IMR-90 (cell line): ENCODE results near the gene KHK. TPM values are rescaled to one million over a fixed set of nuclear protein-coding genes. Genes with fewer than 3 reads are reported as not detected.

ENCODE experiments used
- ATAC-seq: fragments of 200-7000 bp; cut with Tn5 transposase; 2 replicates; pipeline ENCODE4 v1.9.1; 2020; ENCODE audit warnings: low read depth, mild to moderate bottlenecking, moderate library complexity
- BruUV-seq: library from RNA; stranded (reverse); fragments of 400-500 nt; replicated peaks from 2 replicates; lab custom pipeline; 2021; lab: Mats Ljungman, UMichigan
- CTCF ChIA-PET: fragments of 300-600 bp; formaldehyde crosslinking; extraction: SDS; loops from one replicate; lab custom pipeline; 2021; ENCODE audit warnings: antibody characterized with exemption; lab: Yijun Ruan, JAX
- POLR2A ChIA-PET: fragments of 300-600 bp; sonication (Branson Sonifier 250); formaldehyde crosslinking; loops from one replicate; lab custom pipeline; 2022; ENCODE audit warnings: antibody characterized with exemption; ENCODE audit not compliant: unreplicated experiment; lab: Charles Lee
- DNase-seq: peaks from one replicate; pipeline ENCODE4 v3.0.0; 2013
- H2AFZ ChIP-seq: replicated peaks from 2 replicates; pipeline ENCODE3; 2013; ENCODE audit warnings: low read length, mild to moderate bottlenecking; ENCODE audit not compliant: poor library complexity
- H2AK5ac ChIP-seq: 2 replicates; pipeline ENCODE4 v1.6.1; 2013; ENCODE audit warnings: low read depth, low read length, inconsistent platforms
- H2AK9ac ChIP-seq: replicated peaks from 2 replicates; pipeline ENCODE3; 2013; ENCODE audit warnings: mild to moderate bottlenecking, low read depth, low read length, moderate library complexity; ENCODE audit not compliant: poor library complexity
- H2BK120ac ChIP-seq: 2 replicates; pipeline ENCODE4 v1.6.1; 2013; ENCODE audit warnings: low read depth, low read length, inconsistent platforms
- H2BK15ac ChIP-seq: 3 replicates; pipeline ENCODE4 v1.6.1; 2013; ENCODE audit warnings: low read depth, low read length, inconsistent platforms
- H2BK20ac ChIP-seq: 2 replicates; pipeline ENCODE4 v1.6.1; 2013; ENCODE audit warnings: low read depth, mild to moderate bottlenecking, inconsistent platforms, low read length, moderate library complexity
- H2BK5ac ChIP-seq: 2 replicates; pipeline ENCODE4 v1.6.1; 2013; ENCODE audit warnings: mild to moderate bottlenecking, low read depth, low read length, inconsistent platforms; ENCODE audit not compliant: poor library complexity, severe bottlenecking
- H3K14ac ChIP-seq: replicated peaks from 2 replicates; pipeline ENCODE4 v1.6.1; 2013; ENCODE audit warnings: low read depth, low read length, inconsistent platforms
- H3K18ac ChIP-seq: 2 replicates; pipeline ENCODE4 v1.6.1; 2013; ENCODE audit warnings: low read depth, low read length, control low read depth
- H3K23ac ChIP-seq: 2 replicates; pipeline ENCODE4 v1.6.1; 2013; ENCODE audit warnings: low read depth, low read length, inconsistent platforms
- H3K27ac ChIP-seq: 2 replicates; pipeline ENCODE4 v1.5.1; 2013; ENCODE audit warnings: mild to moderate bottlenecking, control low read depth, low read length; ENCODE audit not compliant: insufficient read depth
- H3K27me3 ChIP-seq: 2 replicates; pipeline ENCODE4 v1.6.1; 2013; ENCODE audit warnings: low read length; ENCODE audit not compliant: control insufficient read depth, insufficient read depth
- H3K36me3 ChIP-seq: 2 replicates; pipeline ENCODE4 v1.6.1; 2013; ENCODE audit warnings: low read length, mixed read lengths; ENCODE audit not compliant: control insufficient read depth, insufficient read depth
- H3K4ac ChIP-seq: 2 replicates; pipeline ENCODE4 v1.6.1; 2013; ENCODE audit warnings: low read depth, low read length, inconsistent platforms
- H3K4me1 ChIP-seq: 2 replicates; pipeline ENCODE4 v1.6.1; 2013; ENCODE audit warnings: low read length, mixed read lengths; ENCODE audit not compliant: control insufficient read depth, insufficient read depth
- H3K4me2 ChIP-seq: 2 replicates; pipeline ENCODE4 v1.6.1; 2013; ENCODE audit warnings: low read depth, mild to moderate bottlenecking, control low read depth, low read length, moderate library complexity
- H3K4me3 ChIP-seq: 2 replicates; pipeline ENCODE4 v1.5.1; 2013; ENCODE audit warnings: low read depth, mild to moderate bottlenecking, control low read depth, low read length, moderate library complexity; ENCODE audit not compliant: insufficient read depth
- H3K56ac ChIP-seq: 2 replicates; pipeline ENCODE4 v1.6.1; 2013; ENCODE audit warnings: low read length, inconsistent platforms; ENCODE audit not compliant: insufficient read depth; ENCODE audit errors: extremely low read depth
- H3K79me1 ChIP-seq, 2 experiments: 2 replicates each; pipeline ENCODE4 v1.6.1; 2013; ENCODE audit warnings: low read length in 2 of 2, inconsistent platforms in 1 of 2, low read depth in 1 of 2
- H3K9ac ChIP-seq: 2 replicates; pipeline ENCODE4 v1.6.1; 2013; ENCODE audit warnings: low read depth, low read length, control low read depth
- H3K9me1 ChIP-seq: 2 replicates; pipeline ENCODE4 v1.6.1; 2013; ENCODE audit warnings: low read length, inconsistent platforms; ENCODE audit not compliant: insufficient read depth
- H3K9me3 ChIP-seq: 2 replicates; pipeline ENCODE4 v1.6.1; 2013; ENCODE audit warnings: low read length; ENCODE audit not compliant: control insufficient read depth, insufficient read depth
- H4K20me1 ChIP-seq: 2 replicates; pipeline ENCODE4 v1.6.1; 2013; ENCODE audit warnings: low read length, inconsistent platforms; ENCODE audit not compliant: insufficient read depth
- H4K5ac ChIP-seq: 2 replicates; pipeline ENCODE4 v1.6.1; 2013; ENCODE audit warnings: mild to moderate bottlenecking, low read depth, low read length, control low read depth
- H4K8ac ChIP-seq, 2 experiments: 2 replicates each; pipeline ENCODE4 v1.6.1; 2013; ENCODE audit warnings: low read depth in 2 of 2, low read length in 2 of 2, control low read depth in 1 of 2, inconsistent platforms in 1 of 2
- H4K91ac ChIP-seq: 2 replicates; pipeline ENCODE4 v1.6.1; 2013; ENCODE audit warnings: low read depth, low read length, inconsistent platforms; ENCODE audit not compliant: insufficient read depth
- BHLHE40 ChIP-seq: fragments of 150-350 bp; IDR thresholded peaks from 2 replicates; pipeline ENCODE4 v1.6.1; 2016; ENCODE audit warnings: mild to moderate bottlenecking, low read depth, low read length
- CEBPB ChIP-seq: IDR thresholded peaks from 2 replicates; pipeline ENCODE4 v1.6.1; 2012; ENCODE audit warnings: low read depth, low read length, improper control_type of control experiment
- CHD1 ChIP-seq: IDR thresholded peaks from 2 replicates; pipeline ENCODE4 v1.6.1; 2012; ENCODE audit warnings: low read depth, low read length, improper control_type of control experiment
- FOS ChIP-seq: fragments of 150-350 bp; IDR thresholded peaks from 2 replicates; pipeline ENCODE4 v1.6.1; 2016; ENCODE audit warnings: low read depth, low read length
- MAFK ChIP-seq: IDR thresholded peaks from 2 replicates; pipeline ENCODE4 v1.6.1; 2012; ENCODE audit warnings: low read depth, low read length, improper control_type of control experiment
- MAZ ChIP-seq: IDR thresholded peaks from 2 replicates; pipeline ENCODE4 v1.6.1; 2012; ENCODE audit warnings: low read depth, mild to moderate bottlenecking, low read length, improper control_type of control experiment, moderate library complexity, borderline replicate concordance
- MXI1 ChIP-seq: IDR thresholded peaks from 2 replicates; pipeline ENCODE4 v1.6.1; 2012; ENCODE audit warnings: low read depth, mild to moderate bottlenecking, low read length, moderate library complexity, borderline replicate concordance
- NFE2L2 ChIP-seq: fragments of 150-350 bp; IDR thresholded peaks from 2 replicates; pipeline ENCODE4 v1.6.1; 2016; ENCODE audit warnings: low read depth, mild to moderate bottlenecking, low read length
- POLR2A ChIP-seq: IDR thresholded peaks from 2 replicates; pipeline ENCODE4 v1.6.1; 2012; ENCODE audit warnings: mild to moderate bottlenecking, low read depth, low read length
- RFX5 ChIP-seq: IDR thresholded peaks from 2 replicates; pipeline ENCODE4 v1.8.0; 2012; ENCODE audit warnings: low read depth, mild to moderate bottlenecking, low read length, moderate library complexity
- SMC3 ChIP-seq: fragments of 150-350 bp; IDR thresholded peaks from 2 replicates; pipeline ENCODE4 v1.6.1; 2016; ENCODE audit warnings: low read depth, mild to moderate bottlenecking, antibody characterized with exemption, low read length, moderate library complexity
- WGBS, 2 experiments: methylation state at CpG; one replicate each; pipeline versions ENCODE4 v1.1.5 to v1.1.7; 2013; ENCODE audit warnings: missing lambda C conversion rate in 2 of 2; ENCODE audit not compliant: insufficient read length in 1 of 2; ENCODE audit errors: extremely low coverage in 2 of 2; 5-methylcytosine and 5-hydroxymethylcytosine counted together
- dilution Hi-C: fragments of 300-500 bp; cut with HindIII; formaldehyde crosslinking; loops from one replicate; pipeline ENCODE4 v1.14.3; 2018; ENCODE audit warnings: low sequenced_read_pairs; ENCODE audit not compliant: unreplicated experiment
- in situ Hi-C: fragments of 300-500 bp; cut with MboI; formaldehyde crosslinking; loops from 3 replicates; pipeline ENCODE4 v1.14.3; 2019; ENCODE audit warnings: low sequenced_read_pairs, inconsistent platforms, mixed read lengths
- intact Hi-C: fragments of 100-400 bp; cut with micrococcal nuclease; formaldehyde crosslinking; loops from 2 replicates; pipeline ENCODE4 v1.10.0; 2022
- polyA plus RNA-seq, 3 experiments: library from polyadenylated mRNA; depleted of rRNA; stranded (reverse); fragments of >200 nt; gene quantifications; 2 replicates each; pipeline ENCODE4 v1.2.3, GENCODE V29; 2012; ENCODE audit warnings: low replicate concordance in 1 of 3
- total RNA-seq: library from RNA; depleted of rRNA; stranded (reverse); fragments of >200 nt; gene quantifications from 2 replicates; pipeline ENCODE4 v1.2.3, GENCODE V29; 2012
- TF ChIP-seq, protein P1 (sequence below): fragments of 150-350 bp; IDR thresholded peaks from 2 replicates; pipeline ENCODE4 v1.6.1; 2017; ENCODE audit warnings: mild to moderate bottlenecking, antibody characterized with exemption, low read length, low read depth
- TF ChIP-seq, protein P2 (sequence below): fragments of 150-350 bp; IDR thresholded peaks from 2 replicates; pipeline ENCODE4 v1.6.1; 2016; ENCODE audit warnings: low read depth, mild to moderate bottlenecking, low read length, moderate library complexity, borderline replicate concordance

The KHK gene
- total and polyA plus RNA-seq, 2 of the 4 experiments (the other 2 are of a cell fraction): 0.72 to 0.82 TPM

DNA sequence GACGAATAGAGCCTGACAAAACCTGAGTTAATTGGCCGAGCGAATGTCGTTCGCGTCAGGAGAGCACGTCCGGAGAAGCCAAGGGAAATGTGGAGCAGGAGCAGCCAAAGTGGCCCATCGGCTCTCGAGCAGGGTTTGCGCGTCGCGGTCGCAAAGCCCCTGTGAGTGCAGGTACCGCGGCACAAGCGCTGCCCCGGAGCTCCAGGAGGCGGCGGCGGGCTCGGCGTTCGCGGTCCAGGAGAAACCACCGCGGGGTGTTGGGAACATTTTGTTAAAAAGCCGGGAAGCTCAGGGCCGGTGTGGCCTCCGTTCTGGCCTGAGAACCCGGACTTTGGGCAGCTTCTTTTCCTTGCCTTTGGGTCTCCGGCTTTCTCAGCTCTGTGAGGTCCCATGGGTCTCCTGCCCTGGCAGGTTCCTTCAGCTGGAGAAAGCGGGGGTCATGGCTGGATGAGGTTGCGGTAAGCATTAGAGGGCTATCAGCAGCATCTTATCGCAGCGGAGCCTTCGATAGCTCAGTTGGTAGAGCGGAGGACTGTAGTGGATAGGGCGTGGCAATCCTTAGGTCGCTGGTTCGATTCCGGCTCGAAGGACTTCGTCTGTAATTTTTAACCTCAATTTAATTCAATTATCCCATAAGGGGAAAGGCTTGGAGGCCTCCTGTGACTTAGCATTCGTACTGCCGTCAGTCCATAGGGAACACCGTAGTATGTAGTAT lies 36.1 kb upstream of the KHK start:
- peak overlapping the region; percentile 81 for H2AK9ac ChIP-seq
- H3K18ac ChIP-seq: no peak overlapping the region
- H3K4ac ChIP-seq: no peak overlapping the region; the same call in 1 of the 2 replicates
- DNase-seq: peak; percentile 98
- intact Hi-C loops (loop anchor here (1.0 to 2.0 kb wide), 5 partner anchors 18 to 89 kb away; partner anchors contain the start of genes KHK, OST4 and TMEM214), in situ Hi-C loops (no loop called here), dilution Hi-C loops (no loop called here)
- H4K91ac ChIP-seq: no peak overlapping the region
- no peak overlapping the region for H2AK5ac ChIP-seq
- CTCF ChIA-PET: interaction anchor here (1.0 kb wide), 2 partner anchors 31 to 40 kb away, joined by 3 read pairs; no protein-coding TSS in a partner anchor
- peaks cover 5% of the 10 kb centered on the region for H3K4me1 ChIP-seq
- H2BK20ac ChIP-seq: no peak overlapping the region
- peak overlapping the region; percentile 6; the same call in 1 of the 2 replicates for H3K56ac ChIP-seq
- no TSS peak for BruUV-seq
- peaks cover 13% of the 10 kb centered on the region for H4K20me1 ChIP-seq
- H3K79me1 ChIP-seq: peaks cover 0 to 19% of the 10 kb centered on the region in 2 experiments; a peak in 2 of 4 replicates
- H3K23ac ChIP-seq: peak overlapping the region; percentile 48; the same call in 1 of the 2 replicates
- peak overlapping the region; percentile 27 for H3K27ac ChIP-seq
- peak overlapping the region in 1 of 2 experiments; percentile 28; a peak in 1 of 4 replicates for H4K8ac ChIP-seq
- peak overlapping the region; percentile 78 for H3K4me3 ChIP-seq
- POLR2A ChIA-PET: interaction anchor here (0.5 to 1.2 kb wide), 2 partner anchors 9 to 15 kb away, joined by 3 read pairs; no protein-coding TSS in a partner anchor
- H3K27me3 ChIP-seq: no peaks in the 10 kb centered on the region
- peak overlapping the region; percentile 85 for H3K4me2 ChIP-seq
- 0 out of 2 replicates have a peak overlapping the region, but pooled peaks have one; percentile 11 for H3K14ac ChIP-seq
- 1% methylated on average over 27 of the region's 48 CpGs; no CpG with 5 or more reads in 1 of the 2 experiments for WGBS, 2 experiments
- H4K5ac ChIP-seq: 0 out of 2 replicates have a peak overlapping the region, but pooled peaks have one; percentile 14
- peak overlapping the region; percentile 73 for H2BK5ac ChIP-seq
- no peak overlapping the region for H2BK15ac ChIP-seq
- peak; percentile 83 for ATAC-seq
- H3K9ac ChIP-seq: peak overlapping the region; percentile 57
- H2AFZ ChIP-seq: peak overlapping the region; percentile 93
- no peak overlapping the region for H2BK120ac ChIP-seq
- H3K36me3 ChIP-seq: peaks cover 14% of the 10 kb centered on the region
- H3K9me1 ChIP-seq: peaks cover 9% of the 10 kb centered on the region
- no peaks in the 10 kb centered on the region for H3K9me3 ChIP-seq
- TF ChIP-seq POLR2A (peak; percentile 98), MAFK (no peak), CEBPB (no peak), MXI1 (no peak), MAZ (peak; percentile 90), BHLHE40 (no peak), SMC3 (peak; percentile 42), NFE2L2 (0 out of 2 replicates have a peak, but pooled peaks have one; percentile 33), FOS (peak; percentile 98), CHD1 (peak; percentile 59; the same call in 1 of the 2 replicates), RFX5 (no peak)
- TF ChIP-seq, protein P1, sequence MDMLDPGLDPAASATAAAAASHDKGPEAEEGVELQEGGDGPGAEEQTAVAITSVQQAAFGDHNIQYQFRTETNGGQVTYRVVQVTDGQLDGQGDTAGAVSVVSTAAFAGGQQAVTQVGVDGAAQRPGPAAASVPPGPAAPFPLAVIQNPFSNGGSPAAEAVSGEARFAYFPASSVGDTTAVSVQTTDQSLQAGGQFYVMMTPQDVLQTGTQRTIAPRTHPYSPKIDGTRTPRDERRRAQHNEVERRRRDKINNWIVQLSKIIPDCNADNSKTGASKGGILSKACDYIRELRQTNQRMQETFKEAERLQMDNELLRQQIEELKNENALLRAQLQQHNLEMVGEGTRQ: no peak; the same call in 1 of the 2 replicates
- TF ChIP-seq, protein P2, sequence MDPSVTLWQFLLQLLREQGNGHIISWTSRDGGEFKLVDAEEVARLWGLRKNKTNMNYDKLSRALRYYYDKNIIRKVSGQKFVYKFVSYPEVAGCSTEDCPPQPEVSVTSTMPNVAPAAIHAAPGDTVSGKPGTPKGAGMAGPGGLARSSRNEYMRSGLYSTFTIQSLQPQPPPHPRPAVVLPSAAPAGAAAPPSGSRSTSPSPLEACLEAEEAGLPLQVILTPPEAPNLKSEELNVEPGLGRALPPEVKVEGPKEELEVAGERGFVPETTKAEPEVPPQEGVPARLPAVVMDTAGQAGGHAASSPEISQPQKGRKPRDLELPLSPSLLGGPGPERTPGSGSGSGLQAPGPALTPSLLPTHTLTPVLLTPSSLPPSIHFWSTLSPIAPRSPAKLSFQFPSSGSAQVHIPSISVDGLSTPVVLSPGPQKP: no peak
